GM23338 (cell line): ENCODE measurements around the gene FGFR3. TPM values are rescaled to one million over a fixed set of nuclear protein-coding genes. Genes with fewer than 3 reads are reported as not detected.

ENCODE experiments used
- ATAC-seq: fragments of 200-7000 bp; cut with Tn5 transposase; 3 replicates; pipeline ENCODE4 v1.9.1; 2020
- DNase-seq: peaks from one replicate; pipeline ENCODE4 v3.0.0-alpha.2; 2015; ENCODE audit warnings: low spot score
- H2AFZ ChIP-seq: fragments of 200-600 bp; sonication (generic); 2 replicates; pipeline ENCODE4 v1.8.0; 2016; ENCODE audit warnings: antibody characterized with exemption, mild to moderate bottlenecking, moderate library complexity
- H3F3A ChIP-seq: fragments of 200-600 bp; sonication (generic); replicated peaks from 2 replicates; pipeline ENCODE4 v1.8.0; 2017; ENCODE audit warnings: antibody characterized with exemption, mixed run types, low read depth
- H3K27ac ChIP-seq: fragments of 200-600 bp; sonication (generic); 2 replicates; pipeline ENCODE4 v1.6.1; 2016; ENCODE audit warnings: low read depth
- H3K27me3 ChIP-seq: fragments of 200-600 bp; sonication (generic); 2 replicates; pipeline ENCODE4 v1.8.0; 2016; ENCODE audit warnings: mild to moderate bottlenecking, mixed run types, moderate library complexity; ENCODE audit not compliant: insufficient read depth
- H3K36me3 ChIP-seq: fragments of 200-600 bp; sonication (generic); 2 replicates; pipeline ENCODE4 v1.8.0; 2016; ENCODE audit warnings: mild to moderate bottlenecking; ENCODE audit not compliant: insufficient read depth
- H3K4me1 ChIP-seq: fragments of 200-600 bp; sonication (generic); 2 replicates; pipeline ENCODE4 v1.8.0; 2016; ENCODE audit warnings: mild to moderate bottlenecking, moderate library complexity; ENCODE audit not compliant: insufficient read depth
- H3K4me2 ChIP-seq: fragments of 200-600 bp; sonication (generic); 2 replicates; pipeline ENCODE4 v1.7.1; 2017; ENCODE audit warnings: mixed run types
- H3K4me3 ChIP-seq: fragments of 200-600 bp; sonication (generic); 2 replicates; pipeline ENCODE4 v1.6.1; 2016; ENCODE audit warnings: mixed run types
- H3K79me2 ChIP-seq: fragments of 200-600 bp; sonication (generic); replicated peaks from 2 replicates; pipeline ENCODE4 v1.8.0; 2017; ENCODE audit warnings: mild to moderate bottlenecking; ENCODE audit not compliant: insufficient read depth
- H3K9me2 ChIP-seq: fragments of 200-600 bp; sonication (generic); 2 replicates; pipeline ENCODE4 v1.8.0; 2017; ENCODE audit not compliant: insufficient read depth
- H4K20me1 ChIP-seq: fragments of 200-600 bp; sonication (generic); replicated peaks from 2 replicates; pipeline ENCODE4 v1.8.0; 2017; ENCODE audit warnings: mild to moderate bottlenecking; ENCODE audit not compliant: insufficient read depth
- H3K27ac Mint-ChIP-seq: 2 replicates; pipeline ENCODE4 v1.8.0; 2020; ENCODE audit warnings: inconsistent platforms, mild to moderate bottlenecking, moderate library complexity, mixed read lengths
- H3K27me3 Mint-ChIP-seq: 3 replicates; pipeline ENCODE4 v1.8.0; 2022; ENCODE audit warnings: low read depth, mild to moderate bottlenecking, moderate library complexity, mixed read lengths, inconsistent platforms; ENCODE audit not compliant: insufficient read depth, poor library complexity
- H3K36me3 Mint-ChIP-seq: 3 replicates; pipeline ENCODE4 v1.8.0; 2021; ENCODE audit warnings: low read depth, mild to moderate bottlenecking, inconsistent platforms, moderate library complexity, mixed read lengths
- H3K4me1 Mint-ChIP-seq: 3 replicates; pipeline ENCODE4 v1.8.0; 2020; ENCODE audit warnings: mild to moderate bottlenecking, inconsistent platforms, mixed read lengths
- H3K4me3 Mint-ChIP-seq: 3 replicates; pipeline ENCODE4 v1.8.0; 2021; ENCODE audit warnings: moderate library complexity, mild to moderate bottlenecking, inconsistent platforms, mixed read lengths
- H3K9me3 Mint-ChIP-seq: 3 replicates; pipeline ENCODE4 v1.8.0; 2020; ENCODE audit warnings: moderate library complexity, mild to moderate bottlenecking, inconsistent platforms, mixed read lengths
- CREB1 ChIP-seq: fragments of 250-450 bp; sonication (Bioruptor Pico); IDR thresholded peaks from 2 replicates; pipeline ENCODE4 v1.5.0; 2020; ENCODE audit warnings: low read depth, mild to moderate bottlenecking, moderate library complexity
- CTCF ChIP-seq, 2 experiments: fragments of 200-600 bp in 1 of 2; sonication (generic) in 1 of 2; conservative IDR thresholded peaks; 2 replicates each; pipeline versions ENCODE4 v1.5.1 to v1.6.1; 2016 to 2017; ENCODE audit warnings: antibody characterized with exemption in 2 of 2, low read depth in 2 of 2, mild to moderate bottlenecking in 2 of 2, moderate library complexity in 1 of 2
- ETS1 ChIP-seq: IDR thresholded peaks from 2 replicates; pipeline ENCODE4 v1.6.1; 2016; ENCODE audit warnings: antibody characterized with exemption
- EZH2 ChIP-seq: fragments of 200-600 bp; sonication (generic); IDR thresholded peaks from one replicate; pipeline ENCODE4 v1.8.0; 2017; ENCODE audit warnings: antibody characterized with exemption, mild to moderate bottlenecking, low read depth; ENCODE audit not compliant: unreplicated experiment
- EZH2phosphoT487 ChIP-seq: fragments of 200-600 bp; sonication (generic); IDR thresholded peaks from one replicate; pipeline ENCODE4 v1.8.1; 2018; ENCODE audit warnings: antibody characterized with exemption; ENCODE audit not compliant: unreplicated experiment
- JUNB ChIP-seq: IDR thresholded peaks from one replicate; pipeline ENCODE4 v1.6.1; 2016; ENCODE audit warnings: antibody characterized with exemption; ENCODE audit not compliant: unreplicated experiment
- NANOG ChIP-seq: IDR thresholded peaks from 2 replicates; pipeline ENCODE4 v1.6.1; 2016; ENCODE audit warnings: antibody characterized with exemption, borderline replicate concordance
- POLR2AphosphoS5 ChIP-seq: IDR thresholded peaks from 2 replicates; pipeline ENCODE4 v1.6.1; 2016; ENCODE audit warnings: antibody characterized with exemption, low read depth
- STAT1 ChIP-seq: IDR thresholded peaks from one replicate; pipeline ENCODE4 v1.6.1; 2016; ENCODE audit warnings: antibody characterized with exemption; ENCODE audit not compliant: unreplicated experiment
- ZNF114 ChIP-seq: fragments of 250-450 bp; sonication (Bioruptor Pico); IDR thresholded peaks from 2 replicates; pipeline ENCODE4 v1.5.0; 2020; ENCODE audit warnings: mild to moderate bottlenecking, moderate library complexity
- ZNF331 ChIP-seq: fragments of 250-450 bp; sonication (Bioruptor Pico); IDR thresholded peaks from 2 replicates; pipeline ENCODE4 v1.5.0; 2020; ENCODE audit warnings: low read depth, mild to moderate bottlenecking, moderate library complexity
- ZNF462 ChIP-seq: fragments of 250-450 bp; sonication (Bioruptor Pico); IDR thresholded peaks from 2 replicates; pipeline ENCODE4 v1.5.0; 2020; ENCODE audit warnings: mild to moderate bottlenecking, moderate library complexity
- polyA plus RNA-seq: library from polyadenylated mRNA; unstranded; fragments of >200 nt; fragmentation: Nextera tagmentation; extraction: Ambion mirVana; gene quantifications from 2 replicates; pipeline ENCODE4 v1.2.1, GENCODE V29; 2016
- total RNA-seq: library from RNA; depleted of rRNA; stranded (reverse); fragments of >200 nt; shearing (Covaris generic); gene quantifications from 2 replicates; pipeline ENCODE4 v1.2.3, GENCODE V29; 2014
- TF ChIP-seq, protein P1 (sequence below): IDR thresholded peaks from one replicate; pipeline ENCODE4 v1.6.1; 2018; ENCODE audit warnings: antibody characterized with exemption; ENCODE audit not compliant: unreplicated experiment

FGFR3 gene
- total and polyA plus RNA-seq, 2 experiments from 2014 or later, result 3.6 to 17.4 TPM

GRCh38 chr4:1857931-1858330, 64.8 kb downstream of the FGFR3 start:
- TF ChIP-seq, protein P1, sequence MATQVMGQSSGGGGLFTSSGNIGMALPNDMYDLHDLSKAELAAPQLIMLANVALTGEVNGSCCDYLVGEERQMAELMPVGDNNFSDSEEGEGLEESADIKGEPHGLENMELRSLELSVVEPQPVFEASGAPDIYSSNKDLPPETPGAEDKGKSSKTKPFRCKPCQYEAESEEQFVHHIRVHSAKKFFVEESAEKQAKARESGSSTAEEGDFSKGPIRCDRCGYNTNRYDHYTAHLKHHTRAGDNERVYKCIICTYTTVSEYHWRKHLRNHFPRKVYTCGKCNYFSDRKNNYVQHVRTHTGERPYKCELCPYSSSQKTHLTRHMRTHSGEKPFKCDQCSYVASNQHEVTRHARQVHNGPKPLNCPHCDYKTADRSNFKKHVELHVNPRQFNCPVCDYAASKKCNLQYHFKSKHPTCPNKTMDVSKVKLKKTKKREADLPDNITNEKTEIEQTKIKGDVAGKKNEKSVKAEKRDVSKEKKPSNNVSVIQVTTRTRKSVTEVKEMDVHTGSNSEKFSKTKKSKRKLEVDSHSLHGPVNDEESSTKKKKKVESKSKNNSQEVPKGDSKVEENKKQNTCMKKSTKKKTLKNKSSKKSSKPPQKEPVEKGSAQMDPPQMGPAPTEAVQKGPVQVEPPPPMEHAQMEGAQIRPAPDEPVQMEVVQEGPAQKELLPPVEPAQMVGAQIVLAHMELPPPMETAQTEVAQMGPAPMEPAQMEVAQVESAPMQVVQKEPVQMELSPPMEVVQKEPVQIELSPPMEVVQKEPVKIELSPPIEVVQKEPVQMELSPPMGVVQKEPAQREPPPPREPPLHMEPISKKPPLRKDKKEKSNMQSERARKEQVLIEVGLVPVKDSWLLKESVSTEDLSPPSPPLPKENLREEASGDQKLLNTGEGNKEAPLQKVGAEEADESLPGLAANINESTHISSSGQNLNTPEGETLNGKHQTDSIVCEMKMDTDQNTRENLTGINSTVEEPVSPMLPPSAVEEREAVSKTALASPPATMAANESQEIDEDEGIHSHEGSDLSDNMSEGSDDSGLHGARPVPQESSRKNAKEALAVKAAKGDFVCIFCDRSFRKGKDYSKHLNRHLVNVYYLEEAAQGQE, result no peak
- TF ChIP-seq JUNB (no peak), ZNF462 (no peak), ZNF331 (no peak), ZNF114 (no peak), EZH2phosphoT487 (no peak), CTCF (conservative IDR thresholded peaks at IDR 0.05; ENCODE audit: low read depth in 2 of 2) (no peak), NANOG (no peak), POLR2AphosphoS5 (no peak), CREB1 (CRISPR knock-in tag) (no peak), STAT1 (no peak), EZH2 (no peak), ETS1 (no peak)
- Mint-ChIP-seq H3K4me3 (no peak overlapping the region), H3K27ac (no peak overlapping the region), H3K36me3 (peaks cover 5% of the 10 kb centered on the region; the same call in 2 of the 3 replicates), H3K27me3 (peaks cover 73% of the 10 kb centered on the region), H3K4me1 (peaks cover 12% of the 10 kb centered on the region), H3K9me3 (no peaks in the 10 kb centered on the region; the same call in 1 of the 3 replicates)
- peaks cover 8% of the 10 kb centered on the region; the same call in 1 of the 2 replicates for H3F3A ChIP-seq
- peaks cover 42% of the 10 kb centered on the region for H4K20me1 ChIP-seq
- no peak overlapping the region for H3K27ac ChIP-seq
- ATAC-seq (no peak), DNase-seq (no peak)
- peaks cover 74% of the 10 kb centered on the region for H3K27me3 ChIP-seq
- peaks cover 22% of the 10 kb centered on the region for H3K79me2 ChIP-seq
- H2AFZ ChIP-seq, result no peak overlapping the region
- H3K36me3 ChIP-seq, result no peaks in the 10 kb centered on the region
- H3K4me3 ChIP-seq, result no peak overlapping the region
- peaks cover 7% of the 10 kb centered on the region; the same call in 1 of the 2 replicates for H3K4me1 ChIP-seq
- no peaks in the 10 kb centered on the region for H3K9me2 ChIP-seq
- H3K4me2 ChIP-seq, result no peak overlapping the region
